Nephron (organoid): ENCODE data around the gene RELCH.

ENCODE experiments used
- H3K27ac Mint-ChIP-seq, 3 experiments: 2 replicates each; pipeline ENCODE4 v1.8.0; 2020; ENCODE audit warnings: mixed read lengths in 3 of 3, mild to moderate bottlenecking in 2 of 3, moderate library complexity in 1 of 3
- H3K27me3 Mint-ChIP-seq: 2 replicates; pipeline ENCODE4 v1.8.0; 2021; ENCODE audit warnings: low read depth, mild to moderate bottlenecking, moderate library complexity, mixed read lengths
- H3K36me3 Mint-ChIP-seq: 2 replicates; pipeline ENCODE4 v1.8.0; 2020; ENCODE audit warnings: low read depth, mixed read lengths
- H3K4me1 Mint-ChIP-seq: 2 replicates; pipeline ENCODE4 v1.8.0; 2020; ENCODE audit warnings: mixed read lengths
- H3K4me3 Mint-ChIP-seq, 3 experiments: 2 replicates each; pipeline ENCODE4 v1.8.0; 2020; ENCODE audit warnings: mild to moderate bottlenecking in 3 of 3, mixed read lengths in 3 of 3, moderate library complexity in 2 of 3
- H3K9me3 Mint-ChIP-seq: 2 replicates; pipeline ENCODE4 v1.8.0; 2020; ENCODE audit warnings: mixed read lengths
- CTCF ChIP-seq, 3 experiments: fragments of 200-600 bp; sonication (generic); IDR thresholded peaks; one replicate each; pipeline ENCODE4 v1.5.0; 2021; ENCODE audit warnings: antibody characterized with exemption in 3 of 3; ENCODE audit not compliant: unreplicated experiment in 3 of 3

RELCH gene

DNA sequence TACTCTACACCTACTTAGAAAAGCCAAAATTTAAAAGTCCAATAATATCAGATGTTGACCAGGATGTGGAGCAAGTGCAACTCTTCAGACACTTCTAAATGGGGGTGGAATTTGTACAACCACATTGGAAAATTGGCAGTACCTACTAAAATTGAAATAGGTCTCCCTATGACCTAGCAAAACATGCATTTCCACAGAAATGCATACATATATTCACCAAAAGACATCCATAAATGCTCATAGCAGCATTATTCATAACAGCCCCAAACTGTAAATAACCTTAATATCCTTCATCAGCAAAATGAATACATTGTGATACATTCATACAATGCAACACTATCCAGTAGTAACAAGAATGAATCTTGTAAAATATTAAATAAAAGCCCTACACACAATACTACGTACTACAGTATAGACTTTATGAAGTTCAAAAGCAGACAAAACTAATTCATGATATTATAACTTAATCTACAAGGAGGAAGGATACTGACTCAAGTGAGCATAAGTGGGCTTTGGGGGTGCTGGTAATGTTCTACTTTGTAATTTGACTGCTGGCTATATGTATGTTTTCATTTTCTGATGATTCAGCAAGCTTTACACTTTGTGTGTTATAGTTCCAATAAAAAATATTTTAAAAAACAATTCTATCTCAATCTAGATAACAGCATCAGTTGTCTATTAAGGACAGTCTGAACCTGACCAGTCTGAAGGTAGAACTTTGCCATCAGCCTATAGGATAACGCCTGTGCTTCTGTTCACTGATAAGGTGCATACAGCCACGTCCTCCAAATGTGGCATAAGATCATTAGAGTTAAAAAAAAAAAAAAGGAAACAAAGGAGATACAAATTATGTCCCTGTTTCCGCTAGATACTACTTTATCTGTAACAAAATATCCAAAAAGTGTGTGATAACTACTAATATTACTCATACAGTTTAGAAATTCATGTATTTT is 131.4 kb downstream of the RELCH start:
- Mint-ChIP-seq H3K27me3 (peaks cover 26% of the 10 kb centered on the region), H3K36me3 (no peaks in the 10 kb centered on the region), H3K27ac (no peak overlapping the region), H3K4me1 (no peaks in the 10 kb centered on the region), H3K4me3 (no peak overlapping the region), H3K9me3 (peaks cover 2% of the 10 kb centered on the region)
- TF ChIP-seq CTCF (IDR thresholded peaks at IDR 0.05; ENCODE audit: unreplicated experiment in 3 of 3), result no peak

DNA sequence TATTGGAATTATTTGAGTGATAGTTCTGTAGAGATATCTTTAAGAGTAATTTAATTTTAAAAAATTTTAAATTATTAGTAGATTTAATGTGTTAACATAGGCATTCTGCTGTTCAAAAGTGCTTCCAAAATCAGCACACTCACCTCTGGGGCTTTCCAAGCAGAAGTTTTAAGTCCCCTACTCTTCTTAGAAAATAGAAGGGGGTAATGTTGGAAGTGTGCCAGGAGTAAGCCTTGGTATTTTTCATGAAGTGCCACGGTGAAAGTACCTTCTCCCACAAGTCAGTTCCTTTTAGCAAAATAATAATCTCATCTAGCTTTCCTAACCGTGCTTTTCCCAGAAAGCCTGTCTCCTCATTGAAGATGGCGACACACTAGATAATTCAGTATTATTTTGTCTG is 134.1 kb downstream of the RELCH start:
- H3K4me1 Mint-ChIP-seq, result peaks cover 14% of the 10 kb centered on the region
- H3K9me3 Mint-ChIP-seq, result peaks cover 2% of the 10 kb centered on the region
- H3K4me3 Mint-ChIP-seq, result no peak overlapping the region
- no peak for TF ChIP-seq CTCF (IDR thresholded peaks at IDR 0.05; ENCODE audit: unreplicated experiment in 3 of 3)
- no peak overlapping the region for H3K27ac Mint-ChIP-seq
- H3K27me3 Mint-ChIP-seq, result peaks cover 49% of the 10 kb centered on the region
- no peaks in the 10 kb centered on the region for H3K36me3 Mint-ChIP-seq

- peak overlapping the region; percentile 62 to 81 (median 75) for H3K4me3 Mint-ChIP-seq
- H3K27me3 Mint-ChIP-seq, result peaks cover 74% of the 10 kb centered on the region
- peaks cover 2% of the 10 kb centered on the region for H3K9me3 Mint-ChIP-seq
- H3K4me1 Mint-ChIP-seq, result peaks cover 16% of the 10 kb centered on the region
- H3K36me3 Mint-ChIP-seq, result no peaks in the 10 kb centered on the region
- H3K27ac Mint-ChIP-seq, result no peak overlapping the region
- no peak for TF ChIP-seq CTCF (IDR thresholded peaks at IDR 0.05; ENCODE audit: unreplicated experiment in 3 of 3)
Observed at GRCh38 chr18:62323483-62324180, 136.6 kb downstream of the RELCH start.

DNA sequence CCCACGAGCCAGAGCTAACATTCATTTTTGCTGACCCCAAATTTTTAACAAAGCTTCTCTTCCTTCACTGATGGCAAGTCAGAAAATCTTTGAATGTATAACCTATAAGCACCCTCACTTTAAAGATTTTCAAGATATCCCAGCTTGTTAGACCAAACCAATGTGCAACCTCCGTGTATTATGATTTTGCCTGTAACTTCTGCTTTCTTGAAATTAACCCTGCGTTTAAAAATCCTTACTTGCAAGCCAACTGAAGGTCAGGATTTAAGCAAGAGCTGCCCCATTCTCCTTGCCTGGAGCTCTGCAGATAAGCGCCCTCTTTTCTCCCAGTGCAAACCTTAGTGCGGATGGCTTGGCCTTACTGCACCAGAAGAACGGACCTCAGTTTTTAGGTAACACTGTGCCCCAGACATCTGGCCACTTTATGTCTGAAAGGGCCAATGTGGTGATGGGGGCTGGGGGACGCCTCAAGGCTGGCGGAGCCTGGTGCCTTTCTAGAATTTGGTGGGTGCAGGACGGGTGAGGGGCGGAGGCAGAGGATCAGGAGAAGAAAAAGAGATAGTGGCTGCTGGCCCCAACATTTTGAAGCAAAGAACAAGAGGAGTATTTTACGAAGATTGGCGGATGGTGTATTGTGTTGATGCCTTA is 137.2 kb downstream of the RELCH start:
- Mint-ChIP-seq H3K4me3 (peak overlapping the region; percentile 67 to 83 (median 81)), H3K4me1 (peaks cover 16% of the 10 kb centered on the region), H3K9me3 (peaks cover 2% of the 10 kb centered on the region), H3K27ac (no peak overlapping the region), H3K36me3 (no peaks in the 10 kb centered on the region), H3K27me3 (peaks cover 80% of the 10 kb centered on the region)
- no peak for TF ChIP-seq CTCF (IDR thresholded peaks at IDR 0.05; ENCODE audit: unreplicated experiment in 3 of 3)

DNA sequence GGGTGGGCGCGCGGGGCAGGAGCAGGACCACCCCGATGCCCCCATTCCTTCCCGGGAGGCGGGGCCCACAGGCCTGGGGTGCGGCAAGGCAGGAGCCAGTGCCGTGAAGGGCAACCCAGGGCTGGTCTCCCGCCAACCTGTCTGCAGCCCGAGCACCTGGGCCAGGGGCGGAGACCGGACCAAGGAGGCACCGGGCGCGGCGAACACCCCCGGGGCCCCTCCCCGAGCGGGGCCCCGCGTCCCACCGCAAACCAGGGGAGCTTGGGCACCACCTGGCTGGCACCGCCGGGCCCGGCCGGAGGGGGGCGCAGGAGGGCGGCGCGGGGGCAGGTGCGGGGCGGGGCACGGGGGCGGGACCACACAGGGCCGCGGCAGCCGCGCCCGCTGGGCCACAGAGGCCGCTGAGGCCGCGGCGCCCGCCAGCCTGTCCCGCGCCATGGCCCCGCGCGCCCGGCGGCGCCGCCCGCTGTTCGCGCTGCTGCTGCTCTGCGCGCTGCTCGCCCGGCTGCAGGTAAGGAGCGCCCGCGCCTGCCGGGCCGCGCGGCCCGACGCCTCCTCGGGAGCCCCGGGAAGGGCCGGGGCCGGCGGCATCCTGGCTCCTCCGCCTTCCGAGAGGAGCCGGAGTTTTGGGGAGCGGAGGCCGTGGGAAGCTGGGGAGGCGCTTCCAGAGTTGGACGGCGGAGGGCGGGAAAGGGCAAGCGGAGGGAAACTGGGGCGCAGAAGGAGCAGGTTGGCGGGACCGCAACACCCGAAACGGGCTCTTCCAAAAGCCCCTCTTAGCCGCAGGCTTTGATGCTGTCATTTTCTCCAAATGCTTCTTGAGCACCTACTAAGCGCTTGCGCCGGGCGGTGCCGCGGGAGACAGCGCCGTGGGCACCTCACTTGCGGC is 138.1 kb downstream of the RELCH start, which contains the start of gene TNFRSF11A:
TSS of gene TNFRSF11A (plus strand) at position 394 of the 889 bp plus-strand sequence. CDS start at position 437, 43 bp downstream.
- Mint-ChIP-seq H3K9me3 (peaks cover 2% of the 10 kb centered on the region), H3K4me3 (peak within 1 kb of the TSS; percentile 81 to 83 (median 81)), H3K4me1 (peaks cover 16% of the 10 kb centered on the region), H3K27me3 (peaks cover 86% of the 10 kb centered on the region), H3K27ac (no peak within 1 kb of the TSS), H3K36me3 (no peaks in the 10 kb centered on the region)
- TF ChIP-seq CTCF (IDR thresholded peaks at IDR 0.05; ENCODE audit: unreplicated experiment in 3 of 3), result peak in 2 of 3 experiments; percentile 14 to 28
